ENCODE measurements around the gene GRXCR2.

DNA sequence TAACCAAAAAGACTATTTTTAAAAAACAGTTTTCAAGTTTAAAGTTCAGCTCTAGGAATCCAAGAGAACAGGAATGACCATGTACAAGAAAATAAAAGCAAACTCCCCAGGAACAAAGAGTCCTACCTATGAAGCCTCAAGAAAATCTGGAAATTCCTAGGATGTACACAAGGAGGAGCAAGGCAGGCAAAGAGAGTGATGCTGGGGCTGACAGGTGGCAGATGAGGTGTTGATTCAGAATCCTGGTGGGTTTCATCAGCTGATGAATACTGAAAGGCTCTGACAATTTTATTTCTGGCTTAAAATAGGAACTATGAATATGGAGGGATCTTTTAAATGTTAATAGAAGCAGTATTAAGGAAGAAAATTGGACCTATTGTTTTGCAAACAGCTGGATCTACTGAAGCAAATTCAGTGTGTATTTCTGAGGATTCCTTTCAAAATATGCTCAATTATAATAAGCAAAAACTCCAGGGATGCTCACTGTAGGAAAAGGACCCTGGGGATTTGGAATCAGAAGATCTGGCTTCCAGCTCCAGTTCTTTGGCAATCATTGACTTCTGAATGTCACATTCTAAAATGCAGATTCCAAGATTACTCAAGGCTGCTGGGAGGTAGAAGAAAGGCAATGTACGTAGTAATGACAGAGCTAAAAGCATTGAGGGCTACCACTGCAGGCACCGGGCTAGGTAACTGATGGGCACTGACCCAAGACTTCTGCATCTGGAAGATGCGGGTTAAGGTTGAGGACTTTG is 35.6 kb upstream of the GRXCR2 start:
- TF ChIP-seq, protein P1, sequence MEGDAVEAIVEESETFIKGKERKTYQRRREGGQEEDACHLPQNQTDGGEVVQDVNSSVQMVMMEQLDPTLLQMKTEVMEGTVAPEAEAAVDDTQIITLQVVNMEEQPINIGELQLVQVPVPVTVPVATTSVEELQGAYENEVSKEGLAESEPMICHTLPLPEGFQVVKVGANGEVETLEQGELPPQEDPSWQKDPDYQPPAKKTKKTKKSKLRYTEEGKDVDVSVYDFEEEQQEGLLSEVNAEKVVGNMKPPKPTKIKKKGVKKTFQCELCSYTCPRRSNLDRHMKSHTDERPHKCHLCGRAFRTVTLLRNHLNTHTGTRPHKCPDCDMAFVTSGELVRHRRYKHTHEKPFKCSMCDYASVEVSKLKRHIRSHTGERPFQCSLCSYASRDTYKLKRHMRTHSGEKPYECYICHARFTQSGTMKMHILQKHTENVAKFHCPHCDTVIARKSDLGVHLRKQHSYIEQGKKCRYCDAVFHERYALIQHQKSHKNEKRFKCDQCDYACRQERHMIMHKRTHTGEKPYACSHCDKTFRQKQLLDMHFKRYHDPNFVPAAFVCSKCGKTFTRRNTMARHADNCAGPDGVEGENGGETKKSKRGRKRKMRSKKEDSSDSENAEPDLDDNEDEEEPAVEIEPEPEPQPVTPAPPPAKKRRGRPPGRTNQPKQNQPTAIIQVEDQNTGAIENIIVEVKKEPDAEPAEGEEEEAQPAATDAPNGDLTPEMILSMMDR (conservative IDR thresholded peaks at IDR 0.05; ENCODE audit: low read length), result 0 out of 2 replicates have a peak, but pooled peaks have one; percentile 11
- TF ChIP-seq EZH2phosphoT487 (IDR thresholded peaks at IDR 0.05; ENCODE audit: borderline replicate concordance), result no peak
